Skeletal muscle tissue (tissue), 4 donors: ENCODE measurements around the gene MYO1D. TPM values are rescaled to one million over a fixed set of nuclear protein-coding genes. Genes with fewer than 3 reads are reported as not detected.
A peak's percentile ranks its signal among the peaks of the same experiment; 100 is the strongest.

ENCODE experiments used
- H3K27ac ChIP-seq: one replicate; pipeline ENCODE4 v1.7.0; 2013; ENCODE audit warnings: mild to moderate bottlenecking, low read depth, low read length, inconsistent platforms
- H3K27me3 ChIP-seq, 3 donors: one replicate each; pipeline ENCODE4 v1.7.0; 2013; ENCODE audit warnings: low read length in 3 of 3; ENCODE audit not compliant: control insufficient read depth in 3 of 3, insufficient read depth in 3 of 3
- H3K36me3 ChIP-seq, 3 donors: one replicate each; pipeline ENCODE4 v1.7.0; 2013; ENCODE audit warnings: low read length in 3 of 3; ENCODE audit not compliant: control insufficient read depth in 3 of 3, insufficient read depth in 3 of 3
- H3K4me1 ChIP-seq, 3 donors: one replicate each; pipeline ENCODE4 v1.7.0; 2013; ENCODE audit warnings: low read length in 3 of 3, mild to moderate bottlenecking in 3 of 3; ENCODE audit not compliant: control insufficient read depth in 3 of 3, insufficient read depth in 3 of 3
- H3K4me3 ChIP-seq, 3 donors: one replicate each; pipeline ENCODE4 v1.7.0; 2013; ENCODE audit warnings: low read length in 3 of 3
- H3K9ac ChIP-seq, 3 donors: one replicate each; pipeline ENCODE4 v1.7.0; 2013; ENCODE audit warnings: low read length in 3 of 3, mild to moderate bottlenecking in 3 of 3, moderate library complexity in 2 of 3, low read depth in 1 of 3
- H3K9me3 ChIP-seq, 3 donors: one replicate each; pipeline ENCODE4 v1.7.0; 2013; ENCODE audit warnings: low read length in 3 of 3; ENCODE audit not compliant: control insufficient read depth in 3 of 3
- total RNA-seq: library from RNA; depleted of rRNA; stranded (reverse); fragments of >200 nt; gene quantifications from one replicate; pipeline ENCODE4 v1.2.3, GENCODE V29; 2014
- donor health status: Osteomylitis.

Gene MYO1D
- total RNA-seq, 1 donor from 2014 or later, result 15.1 TPM

DNA sequence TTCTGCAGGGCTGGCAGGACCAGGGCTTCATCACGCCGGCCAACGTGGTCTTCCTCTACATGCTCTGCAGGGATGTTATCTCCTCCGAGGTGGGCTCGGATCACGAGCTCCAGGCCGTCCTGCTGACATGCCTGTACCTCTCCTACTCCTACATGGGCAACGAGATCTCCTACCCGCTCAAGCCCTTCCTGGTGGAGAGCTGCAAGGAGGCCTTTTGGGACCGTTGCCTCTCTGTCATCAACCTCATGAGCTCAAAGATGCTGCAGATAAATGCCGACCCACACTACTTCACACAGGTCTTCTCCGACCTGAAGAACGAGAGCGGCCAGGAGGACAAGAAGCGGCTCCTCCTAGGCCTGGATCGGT is 388.8 kb downstream of the MYO1D start:
- peak overlapping the region in 2 of 3 donors; percentile 6 to 68 for H3K4me3 ChIP-seq
- no peaks in the 10 kb centered on the region for H3K9me3 ChIP-seq
- H3K9ac ChIP-seq, result no peak overlapping the region
- no peak overlapping the region for H3K27ac ChIP-seq
- H3K36me3 ChIP-seq, result peaks cover 0 to 11% (median 5%) of the 10 kb centered on the region in 3 donors
- peaks cover 25 to 38% (median 33%) of the 10 kb centered on the region in 3 donors for H3K4me1 ChIP-seq
- no peaks in the 10 kb centered on the region for H3K27me3 ChIP-seq

DNA sequence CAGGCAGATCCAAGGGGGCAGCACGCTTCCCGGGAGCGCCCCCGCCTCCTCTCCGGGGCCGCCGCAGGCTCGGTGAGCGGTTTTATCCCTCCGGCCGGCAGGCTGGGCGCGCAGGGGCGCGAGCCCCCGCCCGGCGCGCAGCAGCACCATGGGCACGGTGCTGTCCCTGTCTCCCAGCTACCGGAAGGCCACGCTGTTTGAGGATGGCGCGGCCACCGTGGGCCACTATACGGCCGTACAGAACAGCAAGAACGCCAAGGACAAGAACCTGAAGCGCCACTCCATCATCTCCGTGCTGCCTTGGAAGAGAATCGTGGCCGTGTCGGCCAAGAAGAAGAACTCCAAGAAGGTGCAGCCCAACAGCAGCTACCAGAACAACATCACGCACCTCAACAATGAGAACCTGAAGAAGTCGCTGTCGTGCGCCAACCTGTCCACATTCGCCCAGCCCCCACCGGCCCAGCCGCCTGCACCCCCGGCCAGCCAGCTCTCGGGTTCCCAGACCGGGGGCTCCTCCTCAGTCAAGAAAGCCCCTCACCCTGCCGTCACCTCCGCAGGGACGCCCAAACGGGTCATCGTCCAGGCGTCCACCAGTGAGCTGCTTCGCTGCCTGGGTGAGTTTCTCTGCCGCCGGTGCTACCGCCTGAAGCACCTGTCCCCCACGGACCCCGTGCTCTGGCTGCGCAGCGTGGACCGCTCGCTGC is 389.3 kb downstream of the MYO1D start:
- Histone ChIP-seq H3K9ac (peak overlapping the region in 2 of 3 donors; percentile 11 to 74), H3K27me3 (no peaks in the 10 kb centered on the region), H3K4me3 (peak overlapping the region; percentile 63 to 68 (median 68)), H3K4me1 (peaks cover 29 to 35% (median 33%) of the 10 kb centered on the region in 3 donors), H3K36me3 (peaks cover 3 to 11% (median 5%) of the 10 kb centered on the region in 3 donors), H3K27ac (no peak overlapping the region), H3K9me3 (no peaks in the 10 kb centered on the region)

DNA sequence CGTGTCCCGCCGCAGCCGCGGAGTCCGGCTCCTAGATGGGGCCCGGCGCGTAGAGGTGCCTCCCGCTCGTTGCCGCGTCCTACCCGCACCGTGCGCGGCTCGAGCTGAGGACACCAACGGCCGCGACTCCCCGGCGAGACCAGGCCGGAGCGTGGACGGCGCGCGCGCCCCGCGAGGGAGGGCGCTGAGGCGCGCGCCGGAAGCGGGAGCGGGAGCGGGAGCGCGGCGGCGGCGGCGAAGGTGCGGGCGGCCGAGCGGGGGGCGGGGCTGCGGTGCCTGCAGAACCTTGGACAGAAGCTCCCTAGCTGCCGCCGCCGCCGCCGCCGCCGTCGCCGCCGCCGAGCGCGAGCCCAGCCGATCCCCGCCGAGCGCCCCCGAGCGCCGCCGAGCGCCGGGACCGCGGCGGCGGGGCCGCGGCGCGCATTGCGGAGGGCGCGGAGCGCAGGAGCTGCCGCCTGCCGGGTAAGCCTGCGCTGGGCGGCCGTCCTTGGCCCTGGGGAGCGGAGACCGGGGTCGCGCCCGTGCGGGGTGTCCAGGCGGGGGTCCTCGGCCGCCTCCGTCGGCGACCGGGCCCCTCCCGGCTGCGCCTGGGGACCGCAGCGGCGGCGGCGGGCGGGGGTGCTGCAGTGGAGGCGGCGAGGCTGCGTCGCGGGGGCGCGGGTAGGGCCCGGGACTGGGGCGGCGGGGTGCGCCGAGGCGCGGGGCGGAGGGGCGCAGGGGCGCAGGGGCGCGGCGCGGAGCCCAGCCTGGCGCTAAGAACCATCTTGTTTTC is 390.0 kb downstream of the MYO1D start, which contains the start of gene CDK5R1:
CDK5R1 (plus strand) TSS at position 293 of the 772 bp plus-strand sequence. CDS start 628 bp downstream, outside the sequence.
- Histone ChIP-seq H3K4me3 (peak within 1 kb of the TSS; percentile 63 to 69 (median 68)), H3K27ac (peak within 1 kb of the TSS; percentile 78), H3K4me1 (peaks cover 29 to 35% (median 29%) of the 10 kb centered on the region in 3 donors), H3K9me3 (no peaks in the 10 kb centered on the region), H3K9ac (peak within 1 kb of the TSS in 2 of 3 donors; percentile 65 to 74), H3K36me3 (peaks cover 6 to 16% (median 8%) of the 10 kb centered on the region in 3 donors), H3K27me3 (no peaks in the 10 kb centered on the region)

DNA sequence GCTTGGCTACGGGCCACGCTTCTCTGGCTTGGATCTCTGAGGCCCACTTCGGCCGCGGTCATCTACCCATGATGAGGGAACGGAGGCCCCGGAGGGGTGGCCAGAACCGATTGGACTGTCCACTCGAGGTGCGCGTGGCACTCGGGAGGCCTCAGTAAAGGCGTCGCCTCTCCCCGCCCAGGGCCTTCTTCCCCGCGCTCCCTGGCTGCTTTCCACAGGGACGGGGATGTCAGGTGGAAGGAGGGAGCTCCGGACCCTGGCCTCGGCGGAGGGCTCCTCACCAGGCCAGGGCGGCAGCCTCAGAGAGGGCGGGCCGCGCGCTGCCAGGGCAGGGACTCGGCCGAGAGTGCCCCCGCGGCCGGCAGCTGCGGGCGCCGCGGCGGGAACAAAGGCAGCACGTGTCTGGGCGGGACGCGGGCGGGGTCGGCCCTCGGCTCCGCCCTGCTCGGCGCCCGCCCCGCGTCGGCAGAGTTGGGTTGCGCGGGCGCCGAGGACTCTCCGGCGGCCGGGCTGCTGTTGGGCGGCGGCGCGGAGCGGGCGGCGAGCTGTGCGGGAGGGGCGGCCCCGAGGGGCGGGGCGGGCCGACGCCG is 390.7 kb downstream of the MYO1D start:
- H3K4me1 ChIP-seq, result peaks cover 27 to 35% (median 29%) of the 10 kb centered on the region in 3 donors
- no peaks in the 10 kb centered on the region for H3K9me3 ChIP-seq
- peaks cover 13 to 22% (median 14%) of the 10 kb centered on the region in 3 donors for H3K36me3 ChIP-seq
- peak overlapping the region; percentile 35 to 69 (median 65) for H3K4me3 ChIP-seq
- H3K9ac ChIP-seq, result peak overlapping the region in 2 of 3 donors; percentile 65 to 68
- H3K27ac ChIP-seq, result peak overlapping the region; percentile 78
- H3K27me3 ChIP-seq, result no peaks in the 10 kb centered on the region

DNA sequence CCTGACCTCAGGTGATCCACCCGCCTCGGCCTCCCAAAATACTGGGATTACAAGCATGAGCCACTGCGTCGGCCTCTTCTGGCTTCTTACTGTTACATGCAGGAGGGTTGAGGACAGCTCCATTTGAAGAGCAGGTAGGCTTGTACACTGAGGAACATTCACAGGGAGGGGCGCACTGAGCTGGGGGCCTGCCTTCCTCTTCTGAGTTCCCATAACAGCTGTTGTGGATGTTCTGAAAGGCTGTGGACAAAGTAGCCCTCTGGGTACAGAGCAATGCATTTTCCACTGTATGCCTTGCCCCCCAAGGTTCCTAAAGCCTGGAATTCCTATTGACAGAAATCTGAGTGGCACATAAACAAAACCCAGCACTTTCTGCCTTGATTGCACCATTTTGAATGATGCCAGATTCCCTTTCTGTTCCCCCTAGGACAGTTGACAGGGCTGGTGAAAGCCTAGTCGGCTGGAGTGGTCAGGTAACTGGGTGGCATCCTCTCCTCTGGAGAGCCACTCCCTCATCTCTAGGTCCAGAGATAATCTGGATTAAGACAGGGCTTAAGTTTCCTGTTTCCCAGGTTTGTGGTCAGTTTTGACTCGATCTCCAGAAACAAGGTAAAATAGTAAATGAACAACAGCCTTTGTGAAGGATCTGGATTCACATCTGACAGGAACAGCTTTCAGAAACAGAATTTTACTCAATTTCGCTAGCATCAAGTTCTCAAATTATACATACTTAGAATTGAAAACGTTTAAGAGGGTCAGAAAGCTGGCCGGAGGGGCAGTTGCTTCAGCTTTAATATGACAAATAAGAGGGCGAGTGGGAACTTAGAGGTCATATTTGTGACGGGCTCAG is 391.4 kb downstream of the MYO1D start:
- H3K9ac ChIP-seq, result peak overlapping the region in 2 of 3 donors; percentile 65 to 68
- H3K9me3 ChIP-seq, result no peaks in the 10 kb centered on the region
- peak overlapping the region; percentile 78 for H3K27ac ChIP-seq
- H3K4me3 ChIP-seq, result peak overlapping the region; percentile 35 to 67 (median 65)
- H3K4me1 ChIP-seq, result peaks cover 27 to 35% (median 29%) of the 10 kb centered on the region in 3 donors
- H3K36me3 ChIP-seq, result peaks cover 19 to 29% (median 20%) of the 10 kb centered on the region in 3 donors
- H3K27me3 ChIP-seq, result no peaks in the 10 kb centered on the region

DNA sequence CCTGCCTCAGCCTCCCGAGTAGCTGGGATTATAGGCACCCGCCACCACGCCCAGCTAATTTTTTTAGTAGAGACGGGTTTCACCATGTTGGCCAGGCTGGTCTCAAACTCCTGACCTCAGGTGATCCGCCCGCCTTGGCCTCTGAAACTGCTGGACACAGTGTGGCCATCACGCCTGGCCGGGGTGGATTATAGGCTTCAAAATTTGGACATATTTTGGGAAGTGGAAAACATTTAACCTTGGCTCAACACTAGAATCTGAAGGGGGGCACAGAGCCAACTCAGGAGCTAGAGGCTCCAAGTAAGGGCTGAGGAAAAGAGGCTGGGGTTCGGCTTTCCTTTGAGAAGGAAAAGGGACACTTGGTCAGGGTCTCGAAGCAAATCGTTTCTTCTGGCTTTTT is 392.3 kb downstream of the MYO1D start:
- H3K4me3 ChIP-seq, result no peak overlapping the region
- no peak overlapping the region for H3K9ac ChIP-seq
- no peaks in the 10 kb centered on the region for H3K27me3 ChIP-seq
- H3K27ac ChIP-seq, result no peak overlapping the region
- H3K4me1 ChIP-seq, result peaks cover 27 to 31% (median 29%) of the 10 kb centered on the region in 3 donors
- H3K9me3 ChIP-seq, result no peaks in the 10 kb centered on the region
- H3K36me3 ChIP-seq, result peaks cover 25 to 32% (median 29%) of the 10 kb centered on the region in 3 donors

DNA sequence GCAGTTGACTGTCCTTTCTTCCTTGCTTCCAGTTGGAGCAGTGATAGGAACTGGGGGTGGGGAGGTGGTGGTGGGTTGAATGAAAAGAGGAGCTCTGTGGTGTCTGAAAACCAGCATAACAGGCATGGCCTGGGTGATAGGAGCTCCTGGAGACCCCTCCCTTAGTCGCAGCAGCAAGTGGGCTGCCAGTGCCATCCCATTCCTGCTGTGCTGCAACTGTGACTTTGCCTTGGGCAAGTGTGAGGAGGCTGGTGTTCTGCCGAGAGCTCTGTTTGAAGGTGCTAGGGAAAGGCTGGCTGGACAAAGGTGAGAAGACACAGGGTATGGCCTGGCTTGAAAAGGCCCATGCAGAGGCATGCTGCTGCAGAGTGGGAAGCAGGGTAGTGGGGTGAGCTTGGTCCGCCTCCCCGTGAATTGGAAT is 392.9 kb downstream of the MYO1D start:
- Histone ChIP-seq H3K27me3 (no peaks in the 10 kb centered on the region), H3K9me3 (no peaks in the 10 kb centered on the region), H3K27ac (peak overlapping the region; percentile 23), H3K36me3 (peaks cover 30 to 37% (median 34%) of the 10 kb centered on the region in 3 donors), H3K9ac (peak overlapping the region in 1 of 3 donors; percentile 47), H3K4me3 (no peak overlapping the region), H3K4me1 (peaks cover 27 to 32% (median 29%) of the 10 kb centered on the region in 3 donors)

DNA sequence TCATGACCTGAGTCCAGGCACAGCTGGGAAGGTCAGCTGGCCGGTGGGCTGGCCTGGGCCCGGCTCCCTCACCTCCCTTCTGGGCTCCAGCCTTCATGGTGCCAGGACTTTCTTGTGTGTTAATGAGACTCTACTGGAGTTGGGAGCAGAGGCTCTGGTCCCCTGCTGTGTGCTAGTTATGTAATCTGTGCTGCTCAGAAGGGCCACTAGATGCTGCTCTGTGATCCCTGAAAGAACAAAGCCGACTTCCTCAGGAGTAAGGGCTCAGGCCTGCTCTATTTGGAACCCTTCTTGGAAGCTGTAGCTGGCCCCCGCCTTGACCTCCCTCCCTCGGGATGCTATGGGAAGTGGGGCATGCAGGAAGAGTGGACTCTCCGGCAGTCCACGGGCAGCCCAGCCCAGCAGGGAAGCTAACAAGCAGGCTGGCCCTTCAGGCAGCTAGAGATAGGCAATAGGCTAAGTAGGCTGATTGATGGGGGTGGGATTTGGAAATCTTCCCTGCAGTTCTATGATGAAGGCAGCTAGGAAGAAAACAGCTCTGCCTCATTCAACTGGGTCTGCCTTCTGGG is 393.4 kb downstream of the MYO1D start:
- no peaks in the 10 kb centered on the region for H3K27me3 ChIP-seq
- peaks cover 31 to 43% (median 38%) of the 10 kb centered on the region in 3 donors for H3K36me3 ChIP-seq
- peak overlapping the region in 1 of 3 donors; percentile 45 for H3K9ac ChIP-seq
- no peak overlapping the region for H3K4me3 ChIP-seq
- H3K4me1 ChIP-seq, result peaks cover 27 to 32% (median 29%) of the 10 kb centered on the region in 3 donors
- no peaks in the 10 kb centered on the region for H3K9me3 ChIP-seq
- H3K27ac ChIP-seq, result peak overlapping the region; percentile 43
